Right renal cortex interstitium (tissue), 3 donors: Measurements from ENCODE around the gene ARHGEF39. TPM values are rescaled to one million over a fixed set of nuclear protein-coding genes. Genes with fewer than 3 reads are reported as not detected.
"Not testable (repeated sequence)": the region's sequence is repeated elsewhere in the genome, so short reads cannot be mapped to it uniquely, and the experiment has no call there.

Source experiments
- DNase-seq, 3 donors: peaks; one replicate each; pipeline ENCODE4 v3.0.0-alpha.2; 2013; ENCODE audit warnings: low read depth in 3 of 3, low spot score in 2 of 3
- polyA plus RNA-seq, 3 donors: library from polyadenylated mRNA; unstranded; fragments of 120-200 nt; gene quantifications; one replicate each; pipeline ENCODE4 v1.2.1, GENCODE V29; 2013; ENCODE audit not compliant: insufficient read length in 3 of 3

ARHGEF39 gene
- polyA plus RNA-seq, 3 donors, result 7.4 to 8.1 (median 7.8) TPM

DNA sequence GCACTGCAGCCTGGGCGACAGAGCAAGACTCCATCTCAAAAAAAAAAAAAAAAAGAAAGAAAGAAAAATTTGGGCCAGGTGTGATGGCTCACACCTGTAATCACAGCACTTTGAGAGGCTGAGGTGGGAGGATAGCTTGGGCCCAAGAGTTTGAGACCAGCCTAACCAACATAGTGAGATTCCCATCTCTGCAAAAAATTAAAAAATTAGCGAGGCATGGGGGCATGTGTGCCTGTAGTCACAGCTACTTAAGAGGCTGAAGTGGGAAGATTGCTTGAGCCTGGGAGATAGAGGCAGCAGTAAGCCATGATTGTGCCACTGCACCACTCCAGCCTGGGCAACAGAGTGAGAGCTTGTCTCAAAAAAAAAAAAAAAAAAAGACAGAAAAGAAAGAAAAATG, 11.4 kb downstream of the ARHGEF39 start:
- DNase-seq, result no peak

GRCh38 chr9:35652829-35653209, 12.2 kb downstream of the ARHGEF39 start:
- no peak for DNase-seq

DNA sequence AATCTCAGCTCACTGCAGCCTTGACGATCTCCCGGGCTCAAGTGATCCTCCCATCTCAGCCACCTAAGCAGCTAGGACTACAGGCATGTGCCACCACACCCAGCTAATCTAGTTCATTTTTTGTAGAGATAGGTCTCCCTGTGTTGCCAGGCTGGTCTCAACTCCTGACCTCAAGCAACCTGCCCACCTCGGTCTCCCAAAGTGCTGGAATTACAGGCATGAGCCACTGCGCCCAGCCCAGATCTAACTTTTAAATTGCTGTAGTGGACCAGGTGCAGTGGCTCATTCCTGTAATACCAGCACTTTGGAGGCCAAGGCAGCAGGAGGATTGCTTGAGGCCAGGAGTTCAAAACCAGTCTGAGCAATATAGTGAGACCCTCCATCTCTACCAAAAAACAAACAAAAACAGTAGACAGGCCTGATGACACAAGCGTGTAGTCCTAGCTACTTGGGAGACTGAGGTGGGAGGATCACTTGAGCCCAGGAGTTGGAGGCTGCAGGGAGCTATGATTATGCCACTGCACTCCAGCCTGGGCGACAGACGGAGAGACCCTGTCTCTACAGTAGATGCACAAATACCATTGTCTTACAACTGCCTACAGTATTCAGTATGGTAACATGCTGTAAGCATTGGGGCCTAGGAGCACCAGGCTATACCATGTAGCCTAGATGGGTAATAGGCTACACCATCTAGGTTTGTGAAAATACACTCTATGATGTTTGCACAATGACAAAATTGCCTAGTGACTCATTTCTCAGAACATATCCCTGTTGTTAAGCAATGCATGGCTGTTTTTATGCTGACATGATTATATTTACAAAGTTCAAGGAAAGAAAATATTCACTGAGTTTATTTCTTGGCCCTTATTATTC, 12.8 kb downstream of the ARHGEF39 start:
- no peak for DNase-seq

DNA sequence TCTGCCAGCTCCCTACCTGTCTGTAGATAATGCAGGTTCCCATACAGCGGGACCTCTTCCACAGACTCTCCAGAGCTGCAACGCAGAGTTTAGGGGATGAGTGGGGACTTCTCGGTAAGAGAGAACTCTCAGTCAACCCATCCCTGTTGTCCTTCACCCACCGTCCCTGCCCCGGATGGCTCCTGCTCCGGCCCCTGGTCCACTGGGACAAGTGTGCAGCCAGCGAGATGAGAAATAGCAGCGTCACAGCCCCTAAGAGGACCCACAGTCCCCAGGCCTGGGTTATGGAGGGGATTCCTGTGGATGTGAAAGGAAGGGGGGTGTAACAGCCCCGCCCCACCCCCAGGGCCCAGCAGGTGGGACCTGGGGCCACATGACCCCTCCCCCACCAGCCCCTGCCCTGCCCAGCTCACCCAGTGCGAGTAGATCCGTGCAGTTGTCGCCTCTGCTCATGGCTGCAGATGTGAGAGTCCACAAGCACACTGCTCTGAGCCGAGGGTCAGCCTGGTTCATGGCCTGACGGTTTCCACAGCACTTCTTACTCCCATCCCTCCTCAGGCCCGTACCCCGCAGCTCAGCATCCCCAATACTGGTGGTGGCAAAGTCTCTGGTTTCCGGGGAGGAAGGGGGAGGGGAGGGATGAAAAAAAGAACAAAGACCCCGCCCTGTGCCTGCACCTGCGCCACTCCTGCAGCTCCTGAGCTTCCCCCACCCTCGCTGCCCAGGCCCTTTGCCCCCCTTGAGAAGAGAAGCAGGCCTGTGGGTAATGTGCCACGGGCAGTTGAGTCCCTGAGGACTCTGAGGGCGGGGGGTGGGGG, 14.4 kb downstream of the ARHGEF39 start, which contains the start of gene SIT1:
TSS of gene SIT1 (minus strand) at position 591 of the 818 bp plus-strand sequence. CDS start at position 513, 78 bp downstream.
- no peak for DNase-seq

DNA sequence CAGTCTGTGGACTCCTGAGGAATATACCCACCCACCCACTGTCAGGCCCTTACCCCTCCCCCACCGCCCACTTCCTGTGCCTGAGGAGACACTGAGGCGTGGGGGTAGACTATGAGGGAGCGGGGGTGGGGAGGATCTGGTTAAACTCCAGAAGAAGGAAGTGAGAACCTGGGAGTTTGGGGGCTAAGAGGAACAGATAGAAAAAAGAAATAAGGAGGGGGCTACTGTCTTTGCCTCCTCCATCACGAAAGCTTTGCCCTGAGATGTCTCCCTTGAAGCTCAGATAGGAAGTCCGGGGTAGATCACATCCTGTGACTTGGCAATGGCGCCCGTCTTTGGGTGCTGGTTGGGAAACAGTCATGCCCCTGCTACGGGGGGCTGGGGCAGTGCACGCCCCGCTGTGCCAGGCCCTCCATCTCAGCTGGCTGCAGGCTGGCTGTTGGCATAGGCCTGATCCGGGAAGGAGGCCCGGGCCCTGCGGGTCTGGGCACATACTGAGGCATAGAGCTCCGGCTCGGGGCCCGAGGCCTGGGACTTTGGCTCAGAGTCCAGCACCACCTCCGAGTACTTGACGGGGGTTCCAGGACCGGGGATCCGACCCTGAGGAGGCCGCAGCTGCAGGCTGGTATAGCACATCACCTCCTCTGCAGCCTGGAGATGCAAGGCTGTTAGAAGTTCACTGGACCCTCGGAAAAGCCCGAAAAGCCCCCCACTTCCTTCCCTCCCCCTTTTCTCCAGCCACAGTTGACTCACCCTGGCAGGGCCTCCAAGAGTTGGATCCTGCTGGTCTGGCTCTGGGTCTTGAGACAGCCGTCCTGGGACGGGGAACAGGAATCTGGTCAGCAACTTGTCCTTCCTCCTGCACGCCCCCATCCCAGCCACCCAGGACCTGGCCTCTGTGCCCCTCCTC, 15.3 kb downstream of the ARHGEF39 start:
- no peak for DNase-seq

DNA sequence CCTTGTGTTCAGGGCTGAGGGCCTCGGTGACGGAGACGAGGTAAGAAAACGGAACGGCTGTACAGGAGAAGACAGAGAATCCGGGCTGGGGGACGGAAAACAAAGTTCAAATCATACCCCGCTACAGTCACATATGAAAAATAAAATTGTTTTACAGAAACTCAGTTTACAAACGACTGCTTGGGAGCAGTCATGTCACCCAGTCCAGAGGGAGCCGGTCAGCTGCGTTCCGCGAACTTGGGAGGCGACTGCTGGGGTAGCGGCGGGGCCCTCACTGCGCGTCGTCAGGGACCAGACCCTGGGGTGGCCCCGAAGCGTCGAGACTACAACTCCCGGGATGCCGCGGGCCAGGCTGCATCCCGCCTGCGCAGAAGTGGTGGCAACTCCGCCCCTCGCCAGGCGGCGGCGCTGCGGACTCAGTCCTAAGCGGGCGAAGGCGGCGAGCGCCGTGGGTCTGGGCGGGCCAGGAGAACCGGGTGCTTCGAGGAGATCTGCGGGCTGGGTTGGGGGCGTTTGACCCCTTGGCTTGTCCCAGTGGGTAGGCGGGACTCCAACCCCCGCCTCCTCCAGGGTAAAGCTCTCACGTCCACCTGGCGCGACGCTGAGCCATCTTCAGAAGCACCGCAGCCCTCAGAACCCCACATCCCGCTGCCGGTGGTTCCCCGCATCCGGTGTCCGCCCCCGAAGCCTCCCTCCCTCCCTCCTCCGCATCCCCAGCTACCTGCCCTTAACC, 18.3 kb downstream of the ARHGEF39 start:
- peak; percentile 83 to 85 (median 84) for DNase-seq

- peak in 1 of 3 donors; percentile 55 for DNase-seq
These were observed 18.9 kb downstream of the ARHGEF39 start for GRCh38 chr9:35646153-35646532.

DNA sequence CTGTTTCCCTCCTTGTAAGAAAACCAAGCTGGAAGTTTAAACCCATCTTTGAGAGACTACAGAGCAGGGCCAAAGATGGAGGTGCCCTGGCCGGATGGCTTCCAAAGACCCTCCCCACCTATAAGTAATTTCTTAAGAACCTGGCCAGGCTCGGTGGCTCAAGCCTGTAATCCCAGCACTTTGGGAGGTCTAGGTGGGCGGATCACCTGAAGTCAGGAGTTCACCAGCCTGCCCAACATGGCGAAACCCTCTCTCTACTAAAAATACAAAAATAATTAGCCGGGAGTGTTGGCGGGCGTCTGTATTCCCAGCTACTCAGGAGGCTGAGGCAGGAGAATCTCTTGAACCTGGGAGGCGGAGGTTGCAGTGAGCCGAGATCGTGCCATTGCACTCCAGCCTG, 19.3 kb downstream of the ARHGEF39 start:
- not testable (repeated sequence) for DNase-seq

GRCh38 chr9:35643046-35643445, 21.9 kb downstream of the ARHGEF39 start:
- no peak for DNase-seq

GRCh38 chr9:35641478-35641877, 23.5 kb downstream of the ARHGEF39 start:
- not testable (repeated sequence) for DNase-seq

DNA sequence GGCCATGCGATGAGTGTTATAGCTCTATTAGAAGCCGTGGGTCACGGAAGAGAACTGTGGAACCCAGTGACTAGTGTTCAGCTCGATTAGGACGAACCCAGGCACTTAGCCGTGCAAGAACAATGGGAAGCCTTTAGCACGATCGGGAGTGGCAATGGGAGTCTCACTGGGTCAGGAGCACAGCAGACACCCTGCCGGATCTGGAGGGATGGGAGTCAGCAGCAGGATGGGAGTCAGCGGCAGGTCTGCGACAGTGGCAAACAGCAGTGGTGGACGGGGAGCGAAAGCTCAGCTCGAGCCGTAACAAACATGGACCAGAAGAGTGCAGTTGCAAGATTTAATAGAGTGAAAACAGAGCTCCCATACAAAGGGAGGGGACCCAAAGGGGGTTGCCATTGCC, 24.6 kb downstream of the ARHGEF39 start:
- DNase-seq, result not testable (repeated sequence)

DNA sequence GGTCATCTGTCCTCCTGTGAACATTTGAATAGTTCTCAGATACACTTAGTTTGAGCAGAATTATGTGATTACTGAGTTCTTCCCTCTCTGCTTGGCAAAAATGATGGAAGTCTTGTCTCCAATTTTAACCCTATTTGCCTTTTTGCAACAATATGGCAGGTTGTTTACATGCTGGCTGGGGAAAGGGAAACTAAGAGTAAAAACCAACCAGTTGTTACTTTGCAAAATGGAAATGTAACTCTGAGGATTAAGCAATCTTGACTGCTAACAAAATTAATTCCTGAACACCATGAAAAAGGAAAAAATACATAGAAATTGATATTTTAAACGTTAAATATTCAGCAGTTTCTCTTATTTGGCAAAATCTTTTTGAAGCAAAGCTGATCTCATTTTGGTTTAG, 25.4 kb downstream of the ARHGEF39 start:
- DNase-seq, result no peak

DNA sequence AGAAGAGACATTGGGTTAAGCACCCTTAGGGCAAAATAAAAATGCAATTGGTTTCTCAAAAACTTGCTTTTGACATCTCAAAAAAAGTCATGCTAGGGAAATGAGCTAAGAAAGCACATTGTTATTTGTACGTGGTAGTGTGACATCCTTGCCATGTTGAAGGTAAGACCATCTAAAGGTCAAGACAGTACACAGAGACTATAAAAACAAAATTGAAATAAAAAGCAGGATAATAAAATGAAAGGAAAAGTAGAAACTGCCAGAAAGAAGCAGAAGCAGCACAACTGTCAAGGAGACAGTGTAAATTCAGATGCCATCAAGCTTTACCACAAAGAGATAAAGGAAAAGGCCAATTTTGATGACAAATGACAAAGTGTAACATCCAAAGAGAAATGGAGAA, 25.8 kb downstream of the ARHGEF39 start:
- not testable (repeated sequence) for DNase-seq

DNA sequence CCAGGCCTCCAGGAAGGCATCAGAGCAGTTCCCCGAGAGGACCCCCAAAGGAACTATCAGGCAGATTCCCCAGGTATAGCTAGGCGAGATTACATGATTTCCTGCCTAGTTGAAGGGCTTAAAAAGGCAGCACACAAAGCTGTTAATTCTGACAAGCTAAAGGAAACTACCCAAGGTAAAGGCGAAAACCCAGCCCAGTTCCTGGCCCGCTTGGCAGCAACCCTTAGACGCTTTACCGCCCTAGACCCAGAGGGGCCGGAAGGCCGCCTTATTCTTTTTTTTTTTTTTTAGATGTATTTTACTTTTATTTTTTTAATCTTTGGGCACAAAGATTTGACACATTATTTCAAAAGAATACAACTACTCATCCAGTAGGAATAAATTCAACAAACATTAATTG, 26.2 kb downstream of the ARHGEF39 start:
- DNase-seq, result not testable (repeated sequence)

GRCh38 chr9:35637427-35637955, 27.5 kb downstream of the ARHGEF39 start:
- DNase-seq, result not testable (repeated sequence)

DNA sequence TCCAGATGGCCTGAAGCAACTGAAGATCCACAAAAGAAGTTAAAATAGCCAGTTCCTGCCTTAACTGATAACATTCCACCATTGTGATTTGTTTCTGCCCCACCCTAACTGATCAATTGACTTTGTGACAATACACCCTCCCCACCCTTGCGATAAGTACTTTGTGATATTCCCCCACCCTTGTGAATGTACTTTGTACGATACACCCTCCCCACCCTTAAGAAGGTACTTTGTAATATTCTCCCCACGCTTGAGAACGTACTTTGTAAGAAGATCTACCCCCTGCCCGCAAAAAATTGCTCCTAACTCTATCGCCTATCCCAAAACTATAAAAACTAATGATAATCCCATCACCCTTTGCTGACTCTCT, 28.1 kb downstream of the ARHGEF39 start:
- DNase-seq, result not testable (repeated sequence)

DNA sequence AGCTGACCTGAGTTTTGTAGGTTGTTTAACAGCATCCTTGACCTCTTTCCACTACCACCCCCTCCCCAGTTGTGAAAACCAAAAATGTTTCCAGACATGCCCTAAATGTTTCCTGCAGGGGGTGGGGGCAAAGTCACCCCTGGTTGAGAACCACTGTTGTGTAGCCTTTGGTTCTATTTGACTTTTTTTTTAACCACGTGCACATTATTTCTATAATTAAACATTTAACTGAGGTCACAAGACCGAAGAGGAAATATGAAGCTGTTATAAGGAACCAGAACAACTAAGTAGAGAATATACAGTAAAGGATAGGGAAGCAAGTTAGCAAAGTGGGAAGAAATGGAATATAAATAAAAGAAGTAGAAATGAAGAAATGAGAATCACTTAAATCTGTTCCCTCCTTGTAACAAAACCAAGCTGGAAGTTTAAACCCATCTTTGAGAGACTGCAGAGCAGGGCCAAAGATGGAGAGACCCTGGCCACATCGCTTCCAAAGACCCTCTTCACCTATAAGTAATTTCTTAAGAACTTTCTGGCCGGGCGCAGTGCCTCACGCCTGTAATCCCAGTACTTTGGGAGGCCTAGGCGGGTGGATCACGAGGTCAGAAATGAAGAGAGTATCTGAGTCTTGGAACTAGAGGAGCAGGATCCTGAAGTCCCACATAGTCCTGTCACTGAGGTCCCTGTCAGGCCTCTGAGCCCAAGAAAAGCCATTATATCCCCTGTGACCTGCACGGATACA, 28.7 kb downstream of the ARHGEF39 start:
- DNase-seq, result no peak

DNA sequence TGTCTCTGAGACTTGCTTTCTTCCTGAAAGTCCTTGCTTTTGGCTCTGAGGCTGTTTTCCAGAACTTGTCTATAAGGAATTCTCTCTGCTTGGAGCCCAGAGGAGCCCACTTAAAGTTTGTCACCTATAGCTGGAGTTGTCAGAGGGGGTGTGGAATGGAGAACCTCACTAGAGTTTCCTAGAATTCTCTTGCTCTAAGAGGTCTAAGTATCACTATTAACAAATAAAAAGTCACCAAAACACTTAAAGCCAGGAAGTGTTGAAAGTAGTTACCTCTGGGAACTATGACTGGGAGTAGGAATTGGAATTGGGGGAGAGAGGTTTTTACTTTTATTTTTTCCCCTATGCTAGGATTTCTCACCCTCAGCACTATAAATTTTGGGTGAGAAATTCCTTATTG, 29.3 kb downstream of the ARHGEF39 start:
- no peak for DNase-seq

DNA sequence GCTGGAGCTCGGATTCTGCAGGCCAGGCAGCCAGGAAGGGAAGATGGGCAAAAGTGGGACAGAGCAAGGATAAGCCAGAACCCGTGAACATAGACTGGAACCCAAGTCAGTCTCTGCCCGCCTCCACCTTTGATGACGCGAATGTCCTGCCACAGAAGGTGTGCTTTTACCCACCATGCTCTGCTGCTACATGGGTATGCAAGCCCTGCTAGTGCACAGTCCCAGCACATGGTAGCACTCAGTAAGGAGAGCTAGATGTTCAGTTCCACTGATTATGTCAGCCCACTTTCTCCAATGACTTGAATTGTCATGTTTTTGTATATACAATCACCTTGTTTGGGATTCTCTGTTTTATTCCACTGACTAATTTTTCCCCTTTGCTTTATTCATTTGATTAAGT, 35.4 kb downstream of the ARHGEF39 start:
- DNase-seq, result no peak
